ENCODE data around the gene FIBCD1. TPM values are rescaled to one million over a fixed set of nuclear protein-coding genes. Genes with fewer than 3 reads are reported as not detected.

The FIBCD1 gene
- total and polyA plus RNA-seq, 9 of the 15 experiments (the other 6 are each of a cell fraction or from before 2014, with no cell fraction given), result 0.53 to 1.2 (median 0.95) TPM; not detected in 4

DNA sequence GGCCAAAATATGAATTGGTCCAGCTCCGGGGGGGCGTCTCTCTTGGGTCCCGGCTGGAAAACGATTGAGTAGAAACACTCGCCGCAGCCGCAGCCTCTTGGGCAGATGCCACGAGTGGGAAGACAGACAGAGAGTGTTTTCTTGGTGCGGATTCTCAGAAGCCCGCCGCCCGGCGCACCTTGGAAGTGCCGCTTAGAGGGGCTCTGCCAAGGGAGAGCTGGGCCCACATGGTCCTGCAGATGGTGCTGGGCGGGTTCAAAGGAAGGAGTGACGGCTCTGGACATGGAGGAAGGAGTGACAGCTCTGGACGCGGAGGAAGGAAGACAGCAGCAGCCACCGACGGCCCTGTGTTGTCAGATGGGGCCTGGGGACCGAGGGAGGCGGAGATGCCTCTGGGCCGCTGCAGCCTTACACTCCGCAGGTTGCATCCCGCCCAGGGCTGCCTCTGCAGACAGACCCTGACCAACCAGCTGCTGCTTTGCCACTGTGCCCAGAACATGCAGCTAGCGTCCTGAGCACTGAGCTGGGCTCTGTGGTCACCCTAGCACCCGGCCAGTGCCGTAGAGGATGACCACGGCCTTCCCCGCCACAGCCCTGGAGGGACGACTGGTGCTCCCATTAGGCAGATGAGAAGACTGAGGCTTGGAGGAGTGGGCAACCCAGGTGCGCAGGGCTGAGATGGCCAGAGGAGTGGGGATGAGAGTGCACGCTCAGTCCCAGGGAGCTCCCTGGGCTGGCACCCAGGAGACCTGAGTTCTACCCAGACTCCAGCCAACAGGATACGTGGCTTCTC is 21.7 kb downstream of the FIBCD1 start:
- BruUV-seq (replicated peaks), result no TSS peak
- ATAC-seq, result peak; percentile 1
- no peaks in the 10 kb centered on the region for H3K9me3 ChIP-seq (replicated peaks; ENCODE audit: control insufficient read depth, insufficient read depth, low read depth, low read length)
- intact Hi-C loops (cut with micrococcal nuclease) (no loop called here), in situ Hi-C loops (cut with MboI) (no loop called here)
- no peaks in the 10 kb centered on the region for H3K79me2 ChIP-seq (ENCODE audit: control insufficient read depth, insufficient read depth, low read length)
- H3K27me3 ChIP-seq (ENCODE audit: control insufficient read depth in 2 of 2, insufficient read depth in 2 of 2, low read length in 2 of 2), result peaks cover 97 to 100% of the 10 kb centered on the region in 2 experiments
- peak in 3 of 4 experiments; percentile 66 to 71 (median 68) for DNase-seq (ENCODE audit: extremely low read depth in 1 of 4, low spot score in 3 of 4)
- no peak overlapping the region for H3K4me3 ChIP-seq
- no peak overlapping the region for H3K27ac ChIP-seq (ENCODE audit: extremely low read depth, low read depth, low read length)
- ChIA-PET CTCF (ENCODE audit: low intra/inter-chr PET ratio) (no interaction called here), POLR2A (interaction anchor here (0.6 to 26.8 kb wide), 12 partner anchors 5 to 161 kb away, joined by 3 to 582 read pairs (median 5); partner anchors contain the start of gene QRFP)
- 5% methylated on average over 34 of the region's 34 CpGs for WGBS (ENCODE audit: insufficient coverage, low coverage, missing lambda C conversion rate)
- peaks cover 93% of the 10 kb centered on the region for H4K20me1 ChIP-seq (replicated peaks; ENCODE audit: control insufficient read depth, insufficient read depth, low read length)
- peak overlapping the region in 1 of 2 experiments; percentile 12; a peak in 1 of 4 replicates for H3K9ac ChIP-seq (ENCODE audit: insufficient read depth in 1 of 2, low read depth in 2 of 2, low read length in 2 of 2)
- no peak overlapping the region for H2AFZ ChIP-seq (ENCODE audit: low read depth, low read length)
- peaks cover 4% of the 10 kb centered on the region for H3K9me1 ChIP-seq (ENCODE audit: control insufficient read depth, insufficient read depth, low read length)
- peaks cover 0 to 63% of the 10 kb centered on the region in 2 experiments; a peak in 2 of 5 replicates for H3K4me1 ChIP-seq (replicated peaks in 1 of 2; ENCODE audit: control insufficient read depth in 2 of 2, insufficient read depth in 2 of 2, low read length in 2 of 2)
- no peak overlapping the region for H3K4me2 ChIP-seq (ENCODE audit: insufficient read depth, low read length)
- FAIRE-seq, result no peak
- H3K36me3 ChIP-seq (ENCODE audit: control insufficient read depth, insufficient read depth, low read length), result no peaks in the 10 kb centered on the region
- TF ChIP-seq, protein P1, sequence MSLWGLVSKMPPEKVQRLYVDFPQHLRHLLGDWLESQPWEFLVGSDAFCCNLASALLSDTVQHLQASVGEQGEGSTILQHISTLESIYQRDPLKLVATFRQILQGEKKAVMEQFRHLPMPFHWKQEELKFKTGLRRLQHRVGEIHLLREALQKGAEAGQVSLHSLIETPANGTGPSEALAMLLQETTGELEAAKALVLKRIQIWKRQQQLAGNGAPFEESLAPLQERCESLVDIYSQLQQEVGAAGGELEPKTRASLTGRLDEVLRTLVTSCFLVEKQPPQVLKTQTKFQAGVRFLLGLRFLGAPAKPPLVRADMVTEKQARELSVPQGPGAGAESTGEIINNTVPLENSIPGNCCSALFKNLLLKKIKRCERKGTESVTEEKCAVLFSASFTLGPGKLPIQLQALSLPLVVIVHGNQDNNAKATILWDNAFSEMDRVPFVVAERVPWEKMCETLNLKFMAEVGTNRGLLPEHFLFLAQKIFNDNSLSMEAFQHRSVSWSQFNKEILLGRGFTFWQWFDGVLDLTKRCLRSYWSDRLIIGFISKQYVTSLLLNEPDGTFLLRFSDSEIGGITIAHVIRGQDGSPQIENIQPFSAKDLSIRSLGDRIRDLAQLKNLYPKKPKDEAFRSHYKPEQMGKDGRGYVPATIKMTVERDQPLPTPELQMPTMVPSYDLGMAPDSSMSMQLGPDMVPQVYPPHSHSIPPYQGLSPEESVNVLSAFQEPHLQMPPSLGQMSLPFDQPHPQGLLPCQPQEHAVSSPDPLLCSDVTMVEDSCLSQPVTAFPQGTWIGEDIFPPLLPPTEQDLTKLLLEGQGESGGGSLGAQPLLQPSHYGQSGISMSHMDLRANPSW (CRISPR knock-in tag; IDR thresholded peaks at IDR 0.05), result peak; percentile 94
- TF ChIP-seq, protein P2, sequence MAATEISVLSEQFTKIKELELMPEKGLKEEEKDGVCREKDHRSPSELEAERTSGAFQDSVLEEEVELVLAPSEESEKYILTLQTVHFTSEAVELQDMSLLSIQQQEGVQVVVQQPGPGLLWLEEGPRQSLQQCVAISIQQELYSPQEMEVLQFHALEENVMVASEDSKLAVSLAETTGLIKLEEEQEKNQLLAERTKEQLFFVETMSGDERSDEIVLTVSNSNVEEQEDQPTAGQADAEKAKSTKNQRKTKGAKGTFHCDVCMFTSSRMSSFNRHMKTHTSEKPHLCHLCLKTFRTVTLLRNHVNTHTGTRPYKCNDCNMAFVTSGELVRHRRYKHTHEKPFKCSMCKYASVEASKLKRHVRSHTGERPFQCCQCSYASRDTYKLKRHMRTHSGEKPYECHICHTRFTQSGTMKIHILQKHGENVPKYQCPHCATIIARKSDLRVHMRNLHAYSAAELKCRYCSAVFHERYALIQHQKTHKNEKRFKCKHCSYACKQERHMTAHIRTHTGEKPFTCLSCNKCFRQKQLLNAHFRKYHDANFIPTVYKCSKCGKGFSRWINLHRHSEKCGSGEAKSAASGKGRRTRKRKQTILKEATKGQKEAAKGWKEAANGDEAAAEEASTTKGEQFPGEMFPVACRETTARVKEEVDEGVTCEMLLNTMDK (IDR thresholded peaks at IDR 0.05; ENCODE audit: borderline replicate concordance, insufficient read depth, low read depth, low read length, poor library complexity, severe bottlenecking), result no peak
- TF ChIP-seq RCOR1 (IDR thresholded peaks at IDR 0.05; ENCODE audit: borderline replicate concordance in 1 of 2, low read depth in 2 of 2, low read length in 2 of 2) (peak in 1 of 2 experiments; percentile 76; a peak in 3 of 4 replicates), GABPB1 (CRISPR knock-in tag; IDR thresholded peaks at IDR 0.05) (no peak), GTF2F1 (IDR thresholded peaks at IDR 0.05; ENCODE audit: low read depth, low read length) (peak; percentile 62; the same call in 1 of the 2 replicates), MYC (IDR thresholded peaks at IDR 0.05; ENCODE audit: low read depth, low read length) (peak; percentile 4; the same call in 1 of the 2 replicates), MYC (CRISPR knock-in tag; IDR thresholded peaks at IDR 0.05; ENCODE audit: borderline replicate concordance, low read depth) (no peak), ZNF165 (CRISPR knock-in tag; IDR thresholded peaks at IDR 0.05; ENCODE audit: borderline replicate concordance) (no peak), ZSCAN32 (CRISPR knock-in tag; IDR thresholded peaks at IDR 0.05) (no peak), TEAD1 (CRISPR knock-in tag; IDR thresholded peaks at IDR 0.05) (no peak)
- TF ChIP-seq, protein P3, sequence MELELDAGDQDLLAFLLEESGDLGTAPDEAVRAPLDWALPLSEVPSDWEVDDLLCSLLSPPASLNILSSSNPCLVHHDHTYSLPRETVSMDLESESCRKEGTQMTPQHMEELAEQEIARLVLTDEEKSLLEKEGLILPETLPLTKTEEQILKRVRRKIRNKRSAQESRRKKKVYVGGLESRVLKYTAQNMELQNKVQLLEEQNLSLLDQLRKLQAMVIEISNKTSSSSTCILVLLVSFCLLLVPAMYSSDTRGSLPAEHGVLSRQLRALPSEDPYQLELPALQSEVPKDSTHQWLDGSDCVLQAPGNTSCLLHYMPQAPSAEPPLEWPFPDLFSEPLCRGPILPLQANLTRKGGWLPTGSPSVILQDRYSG (tag; conservative IDR thresholded peaks at IDR 0.05; ENCODE audit: low read depth), result no peak

All from K562 (cell line).